ENCODE results near the gene TMEM167B. TPM values are rescaled to one million over a fixed set of nuclear protein-coding genes. Genes with fewer than 3 reads are reported as not detected.

TMEM167B gene
- total RNA-seq, 1 donor from 2014 or later = 20.1 TPM

DNA sequence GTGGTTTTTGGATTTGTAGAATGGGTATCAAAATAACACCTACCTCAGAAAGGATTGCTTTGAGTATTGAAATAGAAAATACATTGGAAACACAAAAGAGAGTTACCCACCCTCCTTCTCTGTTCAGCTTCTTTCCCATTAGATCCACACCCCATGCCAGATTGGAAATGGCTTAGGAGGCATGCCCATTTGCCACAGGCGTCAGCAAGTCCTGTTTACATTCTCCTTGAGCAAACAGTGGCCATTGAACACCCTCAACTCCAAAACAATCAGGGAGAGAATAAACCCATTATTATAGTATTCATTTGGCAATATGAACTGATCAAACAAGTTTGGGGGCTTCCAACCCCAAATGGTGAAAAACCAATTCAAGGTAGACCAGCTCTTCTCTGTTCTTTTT lies 25.7 kb downstream of the TMEM167B start:
- no peak for TF ChIP-seq CTCF (IDR thresholded peaks at IDR 0.05; ENCODE audit: insufficient read depth, low read length, poor library complexity, severe bottlenecking)

GRCh38 chr1:109118089-109118488 lies 27.5 kb downstream of the TMEM167B start:
- Histone ChIP-seq H3K27me3 (ENCODE audit: control insufficient read depth, insufficient read depth, low read length) (peaks cover 16% of the 10 kb centered on the region), H3K36me3 (ENCODE audit: control insufficient read depth, insufficient read depth, low read length) (no peaks in the 10 kb centered on the region), H3K4me3 (ENCODE audit: low read depth, low read length) (no peak overlapping the region)
- TF ChIP-seq CTCF (IDR thresholded peaks at IDR 0.05; ENCODE audit: insufficient read depth, low read length, poor library complexity, severe bottlenecking) = no peak
- no peak for DNase-seq (ENCODE audit: low read depth)

More for the DNA sequence above, 25.7 kb downstream of the TMEM167B start:
- no peak overlapping the region for H3K4me3 ChIP-seq (ENCODE audit: low read depth, low read length)
- H3K27me3 ChIP-seq (ENCODE audit: control insufficient read depth, insufficient read depth, low read length) = peaks cover 18% of the 10 kb centered on the region
- DNase-seq (ENCODE audit: low read depth) = no peak
- no peaks in the 10 kb centered on the region for H3K36me3 ChIP-seq (ENCODE audit: control insufficient read depth, insufficient read depth, low read length)

GRCh38 chr1:109120356-109120755 lies 29.8 kb downstream of the TMEM167B start:
- Histone ChIP-seq H3K36me3 (ENCODE audit: control insufficient read depth, insufficient read depth, low read length) (no peaks in the 10 kb centered on the region), H3K4me3 (ENCODE audit: low read depth, low read length) (no peak overlapping the region), H3K27me3 (ENCODE audit: control insufficient read depth, insufficient read depth, low read length) (no peaks in the 10 kb centered on the region)
- no peak for DNase-seq (ENCODE audit: low read depth)
- TF ChIP-seq CTCF (IDR thresholded peaks at IDR 0.05; ENCODE audit: insufficient read depth, low read length, poor library complexity, severe bottlenecking) = no peak

DNA sequence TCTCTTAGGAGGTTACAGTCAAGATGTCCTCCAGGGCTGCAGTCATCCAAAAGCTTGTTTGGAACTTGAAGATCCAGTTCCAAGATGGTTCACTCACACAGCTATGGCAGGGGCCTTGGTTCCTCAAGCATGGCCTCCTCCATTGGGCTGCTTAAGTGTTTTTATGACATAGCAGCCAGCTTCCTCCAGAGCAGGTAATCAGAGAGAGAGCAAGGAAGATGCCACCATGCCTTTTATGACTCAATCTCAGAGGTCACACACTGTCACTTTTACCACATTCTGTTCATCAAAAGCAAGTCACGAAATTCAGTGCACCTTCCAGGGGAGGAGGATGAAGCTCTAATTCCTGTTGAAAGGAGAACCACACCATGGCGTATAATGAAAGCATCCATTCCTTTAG lies 40.5 kb downstream of the TMEM167B start:
- Histone ChIP-seq H3K27me3 (ENCODE audit: control insufficient read depth, insufficient read depth, low read length) (no peaks in the 10 kb centered on the region), H3K4me3 (ENCODE audit: low read depth, low read length) (no peak overlapping the region), H3K36me3 (ENCODE audit: control insufficient read depth, insufficient read depth, low read length) (no peaks in the 10 kb centered on the region)
- DNase-seq (ENCODE audit: low read depth) = no peak
- no peak for TF ChIP-seq CTCF (IDR thresholded peaks at IDR 0.05; ENCODE audit: insufficient read depth, low read length, poor library complexity, severe bottlenecking)

DNA sequence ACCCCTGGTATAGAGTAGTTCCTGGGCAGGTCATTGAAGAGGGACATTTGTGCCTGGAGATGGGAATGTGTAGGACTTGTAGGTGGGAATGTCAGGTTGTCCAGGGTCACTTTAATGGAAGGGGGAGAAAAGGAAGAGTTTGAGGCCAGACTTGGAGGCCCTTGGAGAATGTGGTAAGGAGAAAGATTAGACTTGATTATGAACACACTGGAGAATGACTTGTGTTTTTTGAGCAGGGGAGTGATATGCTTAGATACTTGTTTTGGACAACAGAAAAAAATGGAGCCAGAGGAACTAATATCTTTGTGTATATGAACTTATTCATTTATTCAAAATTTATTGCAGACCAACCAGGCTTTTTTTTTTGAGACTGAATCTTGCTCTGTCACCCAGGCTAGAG lies 41.2 kb downstream of the TMEM167B start:
- TF ChIP-seq CTCF (IDR thresholded peaks at IDR 0.05; ENCODE audit: insufficient read depth, low read length, poor library complexity, severe bottlenecking) = no peak
- no peak for DNase-seq (ENCODE audit: low read depth)
- H3K4me3 ChIP-seq (ENCODE audit: low read depth, low read length) = no peak overlapping the region
- H3K36me3 ChIP-seq (ENCODE audit: control insufficient read depth, insufficient read depth, low read length) = no peaks in the 10 kb centered on the region
- no peaks in the 10 kb centered on the region for H3K27me3 ChIP-seq (ENCODE audit: control insufficient read depth, insufficient read depth, low read length)

GRCh38 chr1:109133002-109133706 lies 42.6 kb downstream of the TMEM167B start:
- H3K4me3 ChIP-seq (ENCODE audit: low read depth, low read length) = no peak overlapping the region
- no peak for DNase-seq (ENCODE audit: low read depth)
- no peak for TF ChIP-seq CTCF (IDR thresholded peaks at IDR 0.05; ENCODE audit: insufficient read depth, low read length, poor library complexity, severe bottlenecking)
- no peaks in the 10 kb centered on the region for H3K36me3 ChIP-seq (ENCODE audit: control insufficient read depth, insufficient read depth, low read length)
- H3K27me3 ChIP-seq (ENCODE audit: control insufficient read depth, insufficient read depth, low read length) = no peaks in the 10 kb centered on the region
